Activated T-helper 17 cell treated with anti-CD3 and anti-CD28 coated beads, Interleukin-2, amount 50 U/mL, for 72 hours (primary cell): ENCODE measurements around the gene GAPVD1. TPM values are rescaled to one million over a fixed set of nuclear protein-coding genes. Genes with fewer than 3 reads are reported as not detected.

ENCODE experiments used
- ATAC-seq: fragments of 150-1000 bp; cut with Tn5 transposase; replicated peaks from 2 replicates; pipeline ENCODE4 v1.10.0; 2021; ENCODE audit warnings: mild to moderate bottlenecking, moderate library complexity
- H3K27ac Mint-ChIP-seq: one replicate; pipeline ENCODE4 v1.8.0; 2022; ENCODE audit warnings: mixed read lengths
- H3K27me3 Mint-ChIP-seq: one replicate; pipeline ENCODE4 v1.8.0; 2022; ENCODE audit warnings: mixed read lengths
- H3K36me3 Mint-ChIP-seq: one replicate; pipeline ENCODE4 v1.8.0; 2022; ENCODE audit warnings: low read depth, mild to moderate bottlenecking, mixed read lengths
- H3K4me1 Mint-ChIP-seq: one replicate; pipeline ENCODE4 v1.8.0; 2022; ENCODE audit warnings: mixed read lengths
- H3K4me3 Mint-ChIP-seq: one replicate; pipeline ENCODE4 v1.8.0; 2022; ENCODE audit warnings: mild to moderate bottlenecking, mixed read lengths
- H3K9me3 Mint-ChIP-seq: one replicate; pipeline ENCODE4 v1.8.0; 2022; ENCODE audit warnings: mixed read lengths
- total RNA-seq, 2 donors: library from RNA; stranded (reverse); gene quantifications; one replicate each; pipeline ENCODE4 v1.2.3, GENCODE V29; 2022

Gene GAPVD1
- total RNA-seq, 2 donors from 2014 or later, result 51.4 to 60.2 TPM

DNA sequence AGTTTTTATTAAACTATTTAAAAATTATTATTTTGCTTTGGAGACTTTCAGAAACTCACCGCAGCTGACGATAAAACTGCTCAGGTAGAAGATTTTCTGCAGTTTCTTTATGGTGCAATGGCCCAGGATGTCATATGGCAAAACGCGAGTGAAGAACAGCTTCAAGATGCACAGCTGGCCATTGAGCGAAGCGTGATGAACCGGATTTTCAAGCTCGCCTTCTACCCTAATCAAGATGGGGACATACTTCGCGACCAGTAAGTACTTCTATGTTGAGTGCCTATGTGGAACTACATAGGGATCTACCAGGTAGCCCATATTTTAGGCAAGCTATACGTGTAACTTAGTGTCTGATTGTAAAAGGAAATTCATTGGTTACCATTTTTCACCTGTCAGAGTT, 94.0 kb downstream of the GAPVD1 start:
- no peaks in the 10 kb centered on the region for H3K4me1 Mint-ChIP-seq
- no peaks in the 10 kb centered on the region for H3K9me3 Mint-ChIP-seq
- H3K27ac Mint-ChIP-seq, result peak overlapping the region; percentile 83
- no peak for ATAC-seq
- H3K4me3 Mint-ChIP-seq, result no peak overlapping the region
- peaks cover 100% of the 10 kb centered on the region for H3K36me3 Mint-ChIP-seq
- H3K27me3 Mint-ChIP-seq, result no peaks in the 10 kb centered on the region

- peak; percentile 69 for ATAC-seq
- no peaks in the 10 kb centered on the region for H3K4me1 Mint-ChIP-seq
- no peaks in the 10 kb centered on the region for H3K9me3 Mint-ChIP-seq
- no peak overlapping the region for H3K4me3 Mint-ChIP-seq
- H3K36me3 Mint-ChIP-seq, result peaks cover 100% of the 10 kb centered on the region
- H3K27ac Mint-ChIP-seq, result peak overlapping the region; percentile 83
- H3K27me3 Mint-ChIP-seq, result no peaks in the 10 kb centered on the region
These were observed 94.4 kb downstream of the GAPVD1 start for GRCh38 chr9:125356032-125356431.

GRCh38 chr9:125359011-125359410, 97.4 kb downstream of the GAPVD1 start:
- H3K36me3 Mint-ChIP-seq, result peaks cover 99% of the 10 kb centered on the region
- no peaks in the 10 kb centered on the region for H3K9me3 Mint-ChIP-seq
- no peaks in the 10 kb centered on the region for H3K27me3 Mint-ChIP-seq
- ATAC-seq, result no peak
- H3K4me1 Mint-ChIP-seq, result no peaks in the 10 kb centered on the region
- no peak overlapping the region for H3K4me3 Mint-ChIP-seq
- peak overlapping the region; percentile 10 for H3K27ac Mint-ChIP-seq

DNA sequence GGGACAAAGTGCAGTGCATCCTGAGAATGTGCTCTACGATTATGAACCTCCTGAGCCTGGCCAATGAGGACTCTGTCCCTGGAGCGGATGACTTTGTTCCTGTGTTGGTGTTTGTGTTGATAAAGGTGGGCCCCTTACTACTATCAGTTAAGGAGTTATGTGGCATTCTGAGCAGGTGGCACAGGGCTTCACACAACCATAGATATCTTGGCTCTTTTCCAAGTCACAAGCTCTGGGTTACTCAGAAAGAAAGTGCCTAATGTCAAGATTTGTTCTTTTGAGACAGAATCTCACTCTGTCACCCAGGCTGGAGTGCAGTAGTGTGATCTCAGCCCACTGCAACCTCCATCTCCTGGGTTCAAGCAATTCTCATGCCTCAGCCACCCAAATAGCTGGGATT, 99.0 kb downstream of the GAPVD1 start:
- Mint-ChIP-seq H3K4me3 (no peak overlapping the region), H3K27me3 (no peaks in the 10 kb centered on the region), H3K9me3 (no peaks in the 10 kb centered on the region), H3K36me3 (peaks cover 96% of the 10 kb centered on the region), H3K27ac (peak overlapping the region; percentile 10), H3K4me1 (no peaks in the 10 kb centered on the region)
- ATAC-seq, result peak; percentile 29

DNA sequence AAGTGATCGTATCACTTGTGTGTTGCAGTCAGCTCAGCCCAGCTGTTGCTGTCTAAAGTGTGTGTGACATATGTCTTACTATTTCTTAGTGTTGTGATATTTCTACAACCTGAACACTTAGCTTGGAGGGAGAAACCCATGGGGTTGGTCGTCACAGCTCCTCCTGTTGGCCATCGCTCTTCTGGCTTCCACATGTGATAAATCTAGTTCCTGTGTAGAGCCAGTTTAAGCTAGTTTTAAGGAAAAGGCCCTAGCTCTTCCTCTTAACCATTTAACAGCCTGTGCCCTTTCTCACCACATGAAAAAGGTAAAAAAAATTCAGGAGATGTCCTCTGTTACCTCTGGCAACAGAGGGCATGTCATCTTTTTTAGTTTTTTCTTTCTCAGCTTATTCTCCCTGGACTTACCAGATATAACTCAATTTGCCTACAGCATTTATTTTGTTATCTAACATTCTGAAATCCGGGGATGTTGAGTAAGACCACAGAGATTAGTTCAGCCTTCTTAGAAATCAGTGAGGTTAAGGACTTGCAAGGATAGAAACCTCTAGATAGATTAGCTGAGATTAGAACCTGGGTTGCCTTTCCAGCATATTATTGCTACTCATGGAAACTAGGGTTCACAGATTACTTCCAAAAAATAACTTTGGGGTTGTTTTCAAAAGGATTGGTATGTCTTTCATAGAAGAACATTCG, 100.4 kb downstream of the GAPVD1 start:
- H3K27ac Mint-ChIP-seq, result no peak overlapping the region
- no peaks in the 10 kb centered on the region for H3K9me3 Mint-ChIP-seq
- H3K4me1 Mint-ChIP-seq, result no peaks in the 10 kb centered on the region
- no peak overlapping the region for H3K4me3 Mint-ChIP-seq
- H3K27me3 Mint-ChIP-seq, result no peaks in the 10 kb centered on the region
- peaks cover 93% of the 10 kb centered on the region for H3K36me3 Mint-ChIP-seq
- ATAC-seq, result no peak

- Mint-ChIP-seq H3K4me3 (no peak overlapping the region), H3K27ac (no peak overlapping the region), H3K36me3 (peaks cover 54% of the 10 kb centered on the region), H3K4me1 (no peaks in the 10 kb centered on the region), H3K9me3 (no peaks in the 10 kb centered on the region), H3K27me3 (no peaks in the 10 kb centered on the region)
- no peak for ATAC-seq
These were observed 105.0 kb downstream of the GAPVD1 start for GRCh38 chr9:125366676-125367075.

DNA sequence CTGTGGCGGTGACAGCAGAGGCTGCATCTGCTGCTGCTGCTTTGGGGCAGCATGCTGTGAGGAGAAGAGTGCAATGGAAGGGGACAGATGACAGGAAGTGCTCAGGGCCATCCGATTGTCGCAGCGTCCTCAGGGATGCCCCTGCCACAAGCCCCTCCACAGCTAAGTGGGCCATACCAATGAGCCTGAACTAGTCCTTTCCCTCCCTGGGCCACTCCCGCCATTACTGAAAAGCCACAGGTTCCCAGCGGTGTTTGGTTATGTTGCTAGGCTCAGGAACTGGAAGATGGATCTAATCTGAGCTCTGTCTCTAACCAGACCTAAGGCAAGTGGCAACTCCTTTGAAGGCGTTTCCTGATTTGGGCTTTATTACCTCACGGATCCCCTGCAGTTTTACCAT, 109.2 kb downstream of the GAPVD1 start:
- Mint-ChIP-seq H3K27ac (no peak overlapping the region), H3K9me3 (no peaks in the 10 kb centered on the region), H3K4me1 (no peaks in the 10 kb centered on the region), H3K4me3 (no peak overlapping the region), H3K27me3 (no peaks in the 10 kb centered on the region), H3K36me3 (peaks cover 19% of the 10 kb centered on the region)
- no peak for ATAC-seq

- H3K4me3 Mint-ChIP-seq, result no peak overlapping the region
- no peaks in the 10 kb centered on the region for H3K27me3 Mint-ChIP-seq
- no peak for ATAC-seq
- H3K4me1 Mint-ChIP-seq, result no peaks in the 10 kb centered on the region
- peaks cover 2% of the 10 kb centered on the region for H3K36me3 Mint-ChIP-seq
- H3K9me3 Mint-ChIP-seq, result no peaks in the 10 kb centered on the region
- H3K27ac Mint-ChIP-seq, result no peak overlapping the region
These were observed 111.0 kb downstream of the GAPVD1 start for GRCh38 chr9:125372441-125373226.

DNA sequence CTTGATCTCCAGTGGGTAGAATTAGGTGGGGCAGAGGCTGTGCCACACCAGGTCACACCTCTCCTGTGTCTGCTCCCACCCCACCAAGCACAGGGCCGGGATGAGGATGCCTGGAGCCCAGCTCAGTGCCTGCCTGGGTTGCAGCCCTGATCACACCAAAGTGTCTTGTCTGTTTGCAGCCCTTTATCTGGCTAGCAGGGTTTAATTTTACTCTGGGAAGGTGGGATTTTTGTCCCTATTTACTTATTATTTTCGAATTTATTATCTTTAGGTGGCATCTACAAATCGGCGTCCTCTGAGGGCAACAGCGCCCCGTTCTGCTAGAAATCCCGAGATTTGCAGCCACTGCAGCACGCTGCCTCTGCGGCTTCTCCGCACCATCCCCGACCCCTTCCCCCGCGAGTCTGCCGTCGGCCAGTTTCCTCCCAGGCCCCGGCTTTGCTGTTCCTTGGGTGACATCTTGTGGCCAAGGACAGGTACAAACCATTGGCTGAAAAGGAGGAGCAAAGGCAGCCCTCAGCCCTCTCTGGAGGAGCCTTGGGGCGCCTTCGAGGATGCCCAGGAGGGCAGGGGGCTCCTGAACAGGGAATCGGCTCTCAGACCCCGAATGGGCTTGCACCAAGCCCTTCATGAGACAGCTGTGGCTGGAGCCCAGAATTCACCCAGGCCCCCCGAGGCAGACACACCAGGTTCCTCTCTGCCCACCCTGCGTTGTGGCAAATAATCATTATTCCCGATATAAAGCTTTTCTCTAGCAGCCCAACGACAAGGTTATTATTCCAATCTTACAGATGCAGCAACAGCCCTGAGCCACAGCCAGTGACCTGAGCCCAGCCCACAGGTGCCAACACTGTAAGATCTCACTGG, 113.0 kb downstream of the GAPVD1 start:
- H3K36me3 Mint-ChIP-seq, result no peaks in the 10 kb centered on the region
- H3K4me1 Mint-ChIP-seq, result no peaks in the 10 kb centered on the region
- H3K27me3 Mint-ChIP-seq, result peaks cover 4% of the 10 kb centered on the region
- H3K27ac Mint-ChIP-seq, result no peak overlapping the region
- H3K4me3 Mint-ChIP-seq, result peak overlapping the region; percentile 25
- H3K9me3 Mint-ChIP-seq, result no peaks in the 10 kb centered on the region
- peak; percentile 83 for ATAC-seq

DNA sequence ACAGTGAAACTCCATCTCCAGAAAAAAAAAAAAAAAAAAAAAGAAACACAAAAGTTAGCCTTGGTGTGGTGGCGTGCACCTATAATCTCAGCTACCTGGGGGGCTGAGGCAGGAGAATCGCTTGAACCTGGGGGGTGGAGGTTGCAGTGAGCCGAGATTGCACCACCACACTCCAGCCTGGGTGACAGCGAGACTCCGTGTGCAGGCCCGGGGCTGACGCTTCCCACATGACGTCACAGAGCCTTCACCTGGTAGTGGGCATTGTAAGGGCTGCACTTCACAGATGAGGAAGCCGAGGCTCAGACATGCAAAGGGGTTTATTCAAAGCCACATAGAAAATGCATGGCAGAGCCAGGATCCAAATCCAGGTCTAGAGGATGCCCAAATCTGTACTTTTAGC, 114.2 kb downstream of the GAPVD1 start:
- Mint-ChIP-seq H3K4me1 (no peaks in the 10 kb centered on the region), H3K27ac (no peak overlapping the region), H3K27me3 (peaks cover 4% of the 10 kb centered on the region), H3K9me3 (no peaks in the 10 kb centered on the region), H3K4me3 (no peak overlapping the region), H3K36me3 (no peaks in the 10 kb centered on the region)
- no peak for ATAC-seq

- ATAC-seq, result no peak
- Mint-ChIP-seq H3K4me3 (no peak overlapping the region), H3K4me1 (no peaks in the 10 kb centered on the region), H3K9me3 (no peaks in the 10 kb centered on the region), H3K36me3 (no peaks in the 10 kb centered on the region), H3K27ac (no peak overlapping the region), H3K27me3 (peaks cover 4% of the 10 kb centered on the region)
These were observed 114.9 kb downstream of the GAPVD1 start for GRCh38 chr9:125376261-125377226.

GRCh38 chr9:125377584-125378250, 116.1 kb downstream of the GAPVD1 start:
- ATAC-seq, result no peak
- Mint-ChIP-seq H3K4me1 (no peaks in the 10 kb centered on the region), H3K27me3 (peaks cover 4% of the 10 kb centered on the region), H3K27ac (no peak overlapping the region), H3K4me3 (no peak overlapping the region), H3K36me3 (no peaks in the 10 kb centered on the region), H3K9me3 (no peaks in the 10 kb centered on the region)

DNA sequence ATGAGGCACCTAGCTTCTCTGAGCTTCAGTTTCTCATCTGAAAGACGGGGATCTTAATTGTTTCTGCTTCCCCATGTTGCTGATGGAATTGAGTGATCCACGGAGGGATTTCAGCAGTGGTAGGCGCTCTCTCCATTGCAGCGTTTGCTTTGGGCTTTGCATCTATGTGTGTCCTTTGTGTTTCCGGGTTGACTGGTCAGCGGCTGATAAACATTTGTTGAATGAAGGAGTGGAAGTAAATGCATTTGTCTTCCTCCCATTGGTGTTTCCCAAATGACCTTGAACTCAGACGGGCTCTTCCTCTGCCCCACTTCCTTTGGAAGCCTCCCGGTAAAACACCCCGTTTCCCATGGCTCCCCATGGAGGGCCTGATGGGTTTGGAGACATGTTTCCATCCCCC, 117.2 kb downstream of the GAPVD1 start:
- Mint-ChIP-seq H3K4me3 (no peak overlapping the region), H3K9me3 (no peaks in the 10 kb centered on the region), H3K27ac (no peak overlapping the region), H3K36me3 (no peaks in the 10 kb centered on the region), H3K27me3 (peaks cover 4% of the 10 kb centered on the region), H3K4me1 (no peaks in the 10 kb centered on the region)
- ATAC-seq, result no peak
